SK-N-SH (cell line): ENCODE data around the gene ZFPL1. TPM values are rescaled to one million over a fixed set of nuclear protein-coding genes. Genes with fewer than 3 reads are reported as not detected.

ENCODE experiments used
- CTCF ChIA-PET: fragments of 300-600, 350-600 bp; formaldehyde crosslinking; extraction: SDS; loops from one replicate; lab custom pipeline; 2021; lab: Yijun Ruan, JAX
- POLR2A ChIA-PET: fragments of 350-600 bp; sonication (Branson Sonifier 250); formaldehyde crosslinking; extraction: SDS; loops from one replicate; lab custom pipeline; 2020; ENCODE audit warnings: antibody characterized with exemption, inconsistent platforms; lab: Yijun Ruan, JAX
- DNase-seq: peaks from one replicate; pipeline ENCODE4 v3.0.0; 2012
- H2AFZ ChIP-seq: fragments of 200-600 bp; sonication (generic); 2 replicates; pipeline ENCODE4 v1.8.1; 2016; ENCODE audit warnings: antibody characterized with exemption, mild to moderate bottlenecking, low read depth
- H3F3A ChIP-seq: fragments of 200-600 bp; sonication (generic); replicated peaks from 2 replicates; pipeline ENCODE3; 2016; ENCODE audit warnings: antibody characterized with exemption, mild to moderate bottlenecking; ENCODE audit not compliant: insufficient read depth
- H3K27ac ChIP-seq, 2 experiments: fragments of 200-500 bp in 1 of 2; fragments of 200-600 bp in 1 of 2; sonication (Bioruptor generic) in 1 of 2; sonication (generic), shearing (Covaris generic) in 1 of 2; 2 replicates each; pipeline versions ENCODE4 v1.5.1 to v1.6.1; 2014 to 2016; ENCODE audit warnings: low read depth in 2 of 2, inconsistent platforms in 1 of 2, low read length in 1 of 2, mild to moderate bottlenecking in 1 of 2, mixed read lengths in 1 of 2
- H3K27me3 ChIP-seq: fragments of 200-600 bp; sonication (generic), shearing (Covaris generic); 2 replicates; pipeline ENCODE4 v1.6.1; 2016; ENCODE audit warnings: mixed run types; ENCODE audit not compliant: insufficient read depth
- H3K36me3 ChIP-seq, 2 experiments: fragments of 200-500 bp in 1 of 2; fragments of 200-600 bp in 1 of 2; sonication (Bioruptor generic) in 1 of 2; sonication (generic) in 1 of 2; replicated peaks in 1 of 2; 2 replicates each; pipeline versions ENCODE3 to v1.5.1; 2014 to 2016; ENCODE audit warnings: low read length in 1 of 2, mild to moderate bottlenecking in 1 of 2; ENCODE audit not compliant: insufficient read depth in 2 of 2, control insufficient read depth in 1 of 2
- H3K4me1 ChIP-seq, 2 experiments: fragments of 200-500 bp in 1 of 2; fragments of 200-600 bp in 1 of 2; sonication (Bioruptor generic) in 1 of 2; sonication (generic), shearing (Covaris generic) in 1 of 2; 2 replicates each; pipeline versions ENCODE4 v1.5.1 to v1.6.1; 2014 to 2016; ENCODE audit warnings: low read depth in 1 of 2, low read length in 1 of 2, mixed run types in 1 of 2; ENCODE audit not compliant: insufficient read depth in 2 of 2, control insufficient read depth in 1 of 2
- H3K4me2 ChIP-seq: fragments of 200-600 bp; sonication (generic), shearing (Covaris generic); 2 replicates; pipeline ENCODE4 v1.6.1; 2017; ENCODE audit warnings: mixed run types
- H3K4me3 ChIP-seq, 2 experiments: fragments of 200-500 bp in 1 of 2; fragments of 200-600 bp in 1 of 2; sonication (Bioruptor generic) in 1 of 2; sonication (generic), shearing (Covaris generic) in 1 of 2; 2 replicates each; pipeline versions ENCODE4 v1.5.1 to v1.8.1; 2014 to 2016; ENCODE audit warnings: low read depth in 2 of 2, inconsistent platforms in 1 of 2, low read length in 1 of 2, mild to moderate bottlenecking in 1 of 2, mixed read lengths in 1 of 2, moderate library complexity in 1 of 2
- H3K79me2 ChIP-seq: fragments of 200-600 bp; sonication (generic); 2 replicates; pipeline ENCODE4 v1.8.1; 2017; ENCODE audit warnings: mild to moderate bottlenecking; ENCODE audit not compliant: insufficient read depth
- H3K9ac ChIP-seq: fragments of 200-600 bp; sonication (generic); 2 replicates; pipeline ENCODE4 v1.6.1; 2017; ENCODE audit warnings: mixed run types
- H3K9me2 ChIP-seq: fragments of 200-600 bp; sonication (generic); 2 replicates; pipeline ENCODE4 v1.6.1; 2017; ENCODE audit warnings: mixed run types
- H3K9me3 ChIP-seq: fragments of 200-600 bp; sonication (generic); 2 replicates; pipeline ENCODE4 v1.6.1; 2017; ENCODE audit warnings: mixed run types, mild to moderate bottlenecking, moderate library complexity
- H4K20me1 ChIP-seq: fragments of 200-600 bp; sonication (generic); 2 replicates; pipeline ENCODE4 v1.6.1; 2017; ENCODE audit warnings: mild to moderate bottlenecking, mixed run types; ENCODE audit not compliant: insufficient read depth
- EP300 ChIP-seq, 2 experiments: IDR thresholded peaks; 2 replicates each; pipeline versions ENCODE4 v1.4.0 to v1.6.1; 2012; ENCODE audit warnings: borderline replicate concordance in 1 of 2, low read depth in 1 of 2, low read length in 1 of 2
- FOSL2 ChIP-seq: IDR thresholded peaks from 2 replicates; pipeline ENCODE4 v1.4.0; 2012; ENCODE audit warnings: low read depth, mild to moderate bottlenecking, moderate library complexity, borderline replicate concordance
- FOXM1 ChIP-seq: IDR thresholded peaks from 2 replicates; pipeline ENCODE4 v1.4.0; 2012; ENCODE audit warnings: low read depth, mild to moderate bottlenecking
- GABPA ChIP-seq: IDR thresholded peaks from 2 replicates; pipeline ENCODE4 v1.4.0; 2012; ENCODE audit warnings: low read depth, mild to moderate bottlenecking
- MEF2A ChIP-seq: IDR thresholded peaks from 2 replicates; pipeline ENCODE4 v1.4.0; 2012; ENCODE audit warnings: low read depth, borderline replicate concordance
- MXI1 ChIP-seq: IDR thresholded peaks from 2 replicates; pipeline ENCODE4 v1.6.1; 2012; ENCODE audit warnings: mild to moderate bottlenecking, low read depth, low read length, improper control_type of control experiment
- PBX3 ChIP-seq: IDR thresholded peaks from 2 replicates; pipeline ENCODE4; 2012
- POLR2AphosphoS5 ChIP-seq: IDR thresholded peaks from 2 replicates; pipeline ENCODE4 v1.6.1; 2012; ENCODE audit warnings: low read depth, low read length
- RAD21 ChIP-seq: IDR thresholded peaks from 2 replicates; pipeline ENCODE4 v1.6.1; 2012; ENCODE audit warnings: mild to moderate bottlenecking, low read length
- RFX5 ChIP-seq: IDR thresholded peaks from 2 replicates; pipeline ENCODE4 v1.6.1; 2012; ENCODE audit warnings: mild to moderate bottlenecking, improper control_type of control experiment, low read length
- RXRA ChIP-seq: IDR thresholded peaks from 2 replicates; pipeline ENCODE4 v1.4.0; 2012; ENCODE audit warnings: low read depth, mild to moderate bottlenecking, borderline replicate concordance
- SIN3A ChIP-seq: IDR thresholded peaks from 2 replicates; pipeline ENCODE4 v1.6.1; 2012; ENCODE audit warnings: low read depth, mild to moderate bottlenecking, low read length, moderate library complexity, borderline replicate concordance
- SMC3 ChIP-seq: IDR thresholded peaks from 2 replicates; pipeline ENCODE4 v1.6.1; 2012; ENCODE audit warnings: low read depth, low read length, improper control_type of control experiment
- TAF1 ChIP-seq: IDR thresholded peaks from 2 replicates; pipeline ENCODE4 v1.6.1; 2012; ENCODE audit warnings: low read depth, mild to moderate bottlenecking, low read length, moderate library complexity, borderline replicate concordance
- TEAD4 ChIP-seq: IDR thresholded peaks from 2 replicates; pipeline ENCODE4 v1.4.0; 2012; ENCODE audit warnings: mild to moderate bottlenecking, borderline replicate concordance; ENCODE audit not compliant: insufficient read depth
- WGBS: methylation state at CpG from one replicate; pipeline ENCODE4 v1.1.6; 2017; ENCODE audit warnings: low lambda C conversion rate; 5-methylcytosine and 5-hydroxymethylcytosine counted together
- polyA plus RNA-seq, 3 experiments: library from polyadenylated mRNA; depleted of rRNA; stranded (reverse); fragments of >200 nt; gene quantifications; 2 replicates each; pipeline ENCODE4 v1.2.3, GENCODE V29; 2012
- TF ChIP-seq, protein P1 (sequence below): IDR thresholded peaks from 2 replicates; pipeline ENCODE4 v1.4.0; 2012; ENCODE audit warnings: low read depth, borderline replicate concordance
- TF ChIP-seq, protein P2 (sequence below): fragments of 150-350 bp; IDR thresholded peaks from 2 replicates; pipeline ENCODE4 v1.6.1; 2017; ENCODE audit warnings: antibody characterized with exemption, low read length, low read depth, borderline replicate concordance
- TF ChIP-seq, protein P3 (sequence below): fragments of 200-600 bp; sonication (generic); IDR thresholded peaks from 2 replicates; pipeline ENCODE4 v1.6.1; 2017; ENCODE audit warnings: antibody characterized with exemption, mild to moderate bottlenecking, moderate library complexity

The ZFPL1 gene
- polyA plus RNA-seq, 1 of the 3 experiments (the other 2 are of a cell fraction): 75.9 TPM

GRCh38 chr11:65116370-65117205, 32.6 kb downstream of the ZFPL1 start (continued):
- TF ChIP-seq, protein P1, sequence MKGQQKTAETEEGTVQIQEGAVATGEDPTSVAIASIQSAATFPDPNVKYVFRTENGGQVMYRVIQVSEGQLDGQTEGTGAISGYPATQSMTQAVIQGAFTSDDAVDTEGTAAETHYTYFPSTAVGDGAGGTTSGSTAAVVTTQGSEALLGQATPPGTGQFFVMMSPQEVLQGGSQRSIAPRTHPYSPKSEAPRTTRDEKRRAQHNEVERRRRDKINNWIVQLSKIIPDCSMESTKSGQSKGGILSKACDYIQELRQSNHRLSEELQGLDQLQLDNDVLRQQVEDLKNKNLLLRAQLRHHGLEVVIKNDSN: no peak
- TF ChIP-seq SMC3: no peak
- TF ChIP-seq, protein P2, sequence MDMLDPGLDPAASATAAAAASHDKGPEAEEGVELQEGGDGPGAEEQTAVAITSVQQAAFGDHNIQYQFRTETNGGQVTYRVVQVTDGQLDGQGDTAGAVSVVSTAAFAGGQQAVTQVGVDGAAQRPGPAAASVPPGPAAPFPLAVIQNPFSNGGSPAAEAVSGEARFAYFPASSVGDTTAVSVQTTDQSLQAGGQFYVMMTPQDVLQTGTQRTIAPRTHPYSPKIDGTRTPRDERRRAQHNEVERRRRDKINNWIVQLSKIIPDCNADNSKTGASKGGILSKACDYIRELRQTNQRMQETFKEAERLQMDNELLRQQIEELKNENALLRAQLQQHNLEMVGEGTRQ: no peak
- TF ChIP-seq POLR2AphosphoS5: peak; percentile 42; the same call in 1 of the 2 replicates
- TF ChIP-seq EP300 (IDR thresholded peaks at IDR 0.05; ENCODE audit: borderline replicate concordance in 1 of 2, low read depth in 1 of 2, low read length in 1 of 2): no peak
- 0 out of 2 replicates have a peak, but pooled peaks have one; percentile 6 for TF ChIP-seq SIN3A

- peaks cover 43% of the 10 kb centered on the region for H3K79me2 ChIP-seq
- 1% methylated on average over 25 of the region's 89 CpGs for WGBS
- H3K9ac ChIP-seq: peak within 1 kb of the TSS; percentile 81
- H3K9me2 ChIP-seq: no peaks in the 10 kb centered on the region
- peak; percentile 94 for DNase-seq
- H3K27ac ChIP-seq: peak within 1 kb of the TSS; percentile 67 to 89
- peak within 1 kb of the TSS; percentile 42; the same call in 1 of the 2 replicates for H2AFZ ChIP-seq
- no peaks in the 10 kb centered on the region for H3K27me3 ChIP-seq
- no peaks in the 10 kb centered on the region for H4K20me1 ChIP-seq
- POLR2A ChIA-PET: interaction anchor here (0.5 to 3.4 kb wide), 8 partner anchors 15 to 144 kb away, joined by 3 to 25 read pairs (median 5); partner anchors contain the start of genes ARL2, CAPN1, CDCA5 and POLA2
- H3K4me2 ChIP-seq: peak within 1 kb of the TSS; percentile 93
- H3K4me1 ChIP-seq: peaks cover 22 to 51% of the 10 kb centered on the region in 2 experiments; a peak in 3 of 4 replicates
- H3F3A ChIP-seq: peaks cover 29% of the 10 kb centered on the region
- peaks cover 34 to 35% of the 10 kb centered on the region in 2 experiments for H3K36me3 ChIP-seq
- peak within 1 kb of the TSS; percentile 74 to 86 for H3K4me3 ChIP-seq
- H3K9me3 ChIP-seq: no peaks in the 10 kb centered on the region
- CTCF ChIA-PET: interaction anchor here (0.6 to 3.2 kb wide), 27 partner anchors 9 to 813 kb away, joined by 3 to 27 read pairs (median 4); partner anchors contain the start of genes ARL2, CAPN1, CDC42BPG and EHD1
- TF ChIP-seq TAF1 (peak; percentile 61; the same call in 1 of the 2 replicates), GABPA (peak; percentile 96), SIN3A (peak; percentile 84; the same call in 1 of the 2 replicates), TEAD4 (0 out of 2 replicates have a peak, but pooled peaks have one; percentile 41), POLR2AphosphoS5 (peak; percentile 91), MXI1 (peak; percentile 86), EP300 (IDR thresholded peaks at IDR 0.05; ENCODE audit: borderline replicate concordance in 1 of 2, low read depth in 1 of 2, low read length in 1 of 2) (0 out of 4 replicates have a peak, but pooled peaks of 1 of the 2 experiments have one; percentile 18), FOSL2 (no peak), FOXM1 (peak; percentile 64; the same call in 1 of the 2 replicates), RXRA (no peak), RAD21 (peak; percentile 84), RFX5 (no peak), MEF2A (no peak), PBX3 (peak; percentile 48)
- TF ChIP-seq, protein P1: no peak; the same call in 1 of the 2 replicates
- TF ChIP-seq, protein P3, sequence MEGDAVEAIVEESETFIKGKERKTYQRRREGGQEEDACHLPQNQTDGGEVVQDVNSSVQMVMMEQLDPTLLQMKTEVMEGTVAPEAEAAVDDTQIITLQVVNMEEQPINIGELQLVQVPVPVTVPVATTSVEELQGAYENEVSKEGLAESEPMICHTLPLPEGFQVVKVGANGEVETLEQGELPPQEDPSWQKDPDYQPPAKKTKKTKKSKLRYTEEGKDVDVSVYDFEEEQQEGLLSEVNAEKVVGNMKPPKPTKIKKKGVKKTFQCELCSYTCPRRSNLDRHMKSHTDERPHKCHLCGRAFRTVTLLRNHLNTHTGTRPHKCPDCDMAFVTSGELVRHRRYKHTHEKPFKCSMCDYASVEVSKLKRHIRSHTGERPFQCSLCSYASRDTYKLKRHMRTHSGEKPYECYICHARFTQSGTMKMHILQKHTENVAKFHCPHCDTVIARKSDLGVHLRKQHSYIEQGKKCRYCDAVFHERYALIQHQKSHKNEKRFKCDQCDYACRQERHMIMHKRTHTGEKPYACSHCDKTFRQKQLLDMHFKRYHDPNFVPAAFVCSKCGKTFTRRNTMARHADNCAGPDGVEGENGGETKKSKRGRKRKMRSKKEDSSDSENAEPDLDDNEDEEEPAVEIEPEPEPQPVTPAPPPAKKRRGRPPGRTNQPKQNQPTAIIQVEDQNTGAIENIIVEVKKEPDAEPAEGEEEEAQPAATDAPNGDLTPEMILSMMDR: peak; percentile 90
Measured at GRCh38 chr11:65117206-65118096, 33.4 kb downstream of the ZFPL1 start, which contains the start of gene ZNHIT2. ZNHIT2 (minus strand) TSS chr11:65117701; CDS start chr11:65117653, 48 bp downstream.
